CD4-positive, alpha-beta T cell (primary cell): ENCODE data around the gene LGALS8. TPM values are rescaled to one million over a fixed set of nuclear protein-coding genes. Genes with fewer than 3 reads are reported as not detected.

Source experiments
- ATAC-seq: fragments of 200-7000 bp; cut with Tn5 transposase; one replicate; pipeline ENCODE4 v1.10.0; 2022; ENCODE audit warnings: mild to moderate bottlenecking; ENCODE audit not compliant: poor library complexity
- CTCF ChIA-PET: fragments of 350-600 bp; sonication (Branson Sonifier 250); formaldehyde crosslinking; loops from one replicate; lab custom pipeline; 2021; ENCODE audit warnings: antibody characterized with exemption, inconsistent platforms; lab: Charles Lee
- POLR2A ChIA-PET: fragments of 350-600 bp; sonication (Branson Sonifier 250); formaldehyde crosslinking; loops from one replicate; lab custom pipeline; 2021; ENCODE audit warnings: antibody characterized with exemption, inconsistent platforms; lab: Charles Lee
- DNase-seq, 14 experiments: peaks; one replicate each; pipeline ENCODE4 v3.0.0-alpha.2; 2013 to 2020; ENCODE audit warnings: mixed read lengths in 2 of 14
- H3K27ac ChIP-seq, 2 donors: one replicate each; pipeline versions ENCODE4 v1.5.1 to v1.7.0; 2013; ENCODE audit warnings: low read length in 2 of 2, low read depth in 1 of 2, mild to moderate bottlenecking in 1 of 2
- H3K27me3 ChIP-seq, 2 experiments: 1 replicate in 1 of 2; 2 replicates in 1 of 2; pipeline versions ENCODE4 v1.6.1 to v1.7.0; 2013; ENCODE audit warnings: low read length in 2 of 2, control low read depth in 1 of 2, mild to moderate bottlenecking in 1 of 2, moderate library complexity in 1 of 2; ENCODE audit not compliant: insufficient read depth in 2 of 2, control insufficient read depth in 1 of 2
- H3K36me3 ChIP-seq: one replicate; pipeline ENCODE4 v1.6.1; 2013; ENCODE audit warnings: low read length, control low read depth; ENCODE audit not compliant: insufficient read depth
- H3K4me1 ChIP-seq: one replicate; pipeline ENCODE4 v1.6.1; 2013; ENCODE audit warnings: low read length, control low read depth; ENCODE audit not compliant: insufficient read depth
- H3K4me3 ChIP-seq: one replicate; pipeline ENCODE4 v1.5.1; 2013; ENCODE audit warnings: mild to moderate bottlenecking, low read length, moderate library complexity
- H3K9me3 ChIP-seq, 2 experiments: 1 replicate in 1 of 2; 2 replicates in 1 of 2; pipeline versions ENCODE4 v1.6.1 to v1.7.0; 2013; ENCODE audit warnings: low read length in 2 of 2, mild to moderate bottlenecking in 2 of 2, control low read depth in 1 of 2, moderate library complexity in 1 of 2; ENCODE audit not compliant: control insufficient read depth in 1 of 2, insufficient read depth in 1 of 2
- H3K27ac Mint-ChIP-seq: one replicate; pipeline ENCODE4 v1.8.0; 2020; ENCODE audit warnings: mixed read lengths
- H3K27me3 Mint-ChIP-seq: one replicate; pipeline ENCODE4 v1.8.0; 2021; ENCODE audit warnings: mixed read lengths
- H3K36me3 Mint-ChIP-seq: one replicate; pipeline ENCODE4 v1.8.0; 2021; ENCODE audit warnings: low read depth, mixed read lengths
- H3K4me1 Mint-ChIP-seq: one replicate; pipeline ENCODE4 v1.8.0; 2021; ENCODE audit warnings: low read depth, mixed read lengths
- H3K4me3 Mint-ChIP-seq: one replicate; pipeline ENCODE4 v1.8.0; 2020; ENCODE audit warnings: mild to moderate bottlenecking, mixed read lengths
- H3K9me3 Mint-ChIP-seq: one replicate; pipeline ENCODE4 v1.8.0; 2020; ENCODE audit warnings: mixed read lengths
- intact Hi-C, 2 experiments: fragments of 100-400 bp; cut with DNase I in 1 of 2; cut with micrococcal nuclease in 1 of 2; formaldehyde crosslinking; loops; one replicate each; pipeline versions ENCODE4 v1.15.1 to v1.9.0; 2023 to 2025; cut with DNase I, micrococcal nuclease
- total RNA-seq, 174 experiments: library from RNA in 2 of 174; stranded (reverse) in 2 of 174; gene quantifications; one replicate each; pipeline ENCODE4 v1.2.3 and lab custom pipeline; 2021 to 2026
- TF ChIP-seq, protein P1 (sequence below): fragments of 200-600 bp; IDR thresholded peaks from one replicate; pipeline ENCODE4 v1.8.0; 2022; ENCODE audit warnings: antibody characterized with exemption, mild to moderate bottlenecking

Gene LGALS8
- total RNA-seq, 2 experiments from 2014 or later: 138 to 144 TPM

DNA sequence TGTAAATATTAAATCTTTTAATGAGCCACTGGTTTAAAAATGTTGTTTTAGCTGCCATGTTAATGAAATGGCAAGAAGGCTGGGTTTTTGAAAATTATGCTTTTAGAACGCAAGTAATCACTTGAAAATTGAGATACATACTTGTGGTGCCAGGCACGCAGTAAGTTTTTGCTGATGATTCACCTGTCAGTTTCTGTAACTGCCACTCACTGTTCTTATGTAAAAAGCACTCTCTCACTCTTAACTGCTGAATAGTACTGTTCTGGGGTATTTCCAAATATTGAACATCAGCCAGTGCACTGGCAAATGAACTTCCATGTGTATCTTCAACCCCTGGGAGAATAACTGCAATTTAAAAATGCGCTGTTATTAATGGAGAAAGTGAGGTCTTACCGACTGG, 17.9 kb downstream of the LGALS8 start:
- H3K9me3 Mint-ChIP-seq: no peaks in the 10 kb centered on the region
- TF ChIP-seq, protein P1, sequence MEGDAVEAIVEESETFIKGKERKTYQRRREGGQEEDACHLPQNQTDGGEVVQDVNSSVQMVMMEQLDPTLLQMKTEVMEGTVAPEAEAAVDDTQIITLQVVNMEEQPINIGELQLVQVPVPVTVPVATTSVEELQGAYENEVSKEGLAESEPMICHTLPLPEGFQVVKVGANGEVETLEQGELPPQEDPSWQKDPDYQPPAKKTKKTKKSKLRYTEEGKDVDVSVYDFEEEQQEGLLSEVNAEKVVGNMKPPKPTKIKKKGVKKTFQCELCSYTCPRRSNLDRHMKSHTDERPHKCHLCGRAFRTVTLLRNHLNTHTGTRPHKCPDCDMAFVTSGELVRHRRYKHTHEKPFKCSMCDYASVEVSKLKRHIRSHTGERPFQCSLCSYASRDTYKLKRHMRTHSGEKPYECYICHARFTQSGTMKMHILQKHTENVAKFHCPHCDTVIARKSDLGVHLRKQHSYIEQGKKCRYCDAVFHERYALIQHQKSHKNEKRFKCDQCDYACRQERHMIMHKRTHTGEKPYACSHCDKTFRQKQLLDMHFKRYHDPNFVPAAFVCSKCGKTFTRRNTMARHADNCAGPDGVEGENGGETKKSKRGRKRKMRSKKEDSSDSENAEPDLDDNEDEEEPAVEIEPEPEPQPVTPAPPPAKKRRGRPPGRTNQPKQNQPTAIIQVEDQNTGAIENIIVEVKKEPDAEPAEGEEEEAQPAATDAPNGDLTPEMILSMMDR: no peak

DNA sequence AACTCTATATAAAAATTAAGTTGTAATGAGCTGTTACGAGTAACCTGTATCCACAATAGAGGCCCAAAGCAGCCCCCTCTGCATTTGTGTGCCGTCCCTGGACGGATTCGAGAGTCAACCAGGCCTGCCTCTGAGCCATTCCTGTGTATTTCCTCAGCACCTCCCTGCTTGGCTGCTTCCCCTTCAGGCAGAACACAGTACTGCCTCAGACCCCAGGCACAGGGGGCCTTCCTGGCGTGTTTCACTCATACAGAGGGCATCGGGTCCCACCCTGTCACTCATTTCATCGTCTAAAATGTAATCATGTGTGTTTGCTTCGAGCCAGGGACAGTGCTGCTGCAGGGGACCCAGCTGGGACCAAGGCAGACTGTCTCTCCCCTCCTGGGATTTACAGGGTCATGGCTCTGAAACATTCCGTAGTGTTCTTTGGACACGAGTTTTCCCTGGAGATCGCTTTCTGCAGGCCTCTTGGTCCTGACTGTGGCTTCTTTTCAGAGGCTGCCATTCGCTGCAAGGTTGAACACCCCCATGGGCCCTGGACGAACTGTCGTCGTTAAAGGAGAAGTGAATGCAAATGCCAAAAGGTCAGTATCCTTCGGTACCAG, 19.4 kb downstream of the LGALS8 start:
- Histone ChIP-seq H3K36me3 (peaks cover 98% of the 10 kb centered on the region), H3K27ac (no peak overlapping the region), H3K9me3 (no peaks in the 10 kb centered on the region), H3K27me3 (no peaks in the 10 kb centered on the region), H3K4me3 (no peak overlapping the region), H3K4me1 (peaks cover 12% of the 10 kb centered on the region)
- ATAC-seq: no peak
- Mint-ChIP-seq H3K27ac (peak overlapping the region; percentile 71), H3K36me3 (peaks cover 98% of the 10 kb centered on the region), H3K27me3 (no peaks in the 10 kb centered on the region), H3K9me3 (no peaks in the 10 kb centered on the region), H3K4me3 (no peak overlapping the region), H3K4me1 (peaks cover 23% of the 10 kb centered on the region)
- TF ChIP-seq, protein P1: no peak
- ChIA-PET CTCF (no interaction called here), POLR2A (interaction anchor here (0.5 kb wide), 1 partner anchor 51 kb away, joined by 3 read pairs; no protein-coding TSS in a partner anchor)
- DNase-seq: no peak
- intact Hi-C loops: no loop called here

More for the DNA sequence above, 17.9 kb downstream of the LGALS8 start:
- ATAC-seq (no peak), DNase-seq (no peak)
- Histone ChIP-seq H3K4me3 (no peak overlapping the region), H3K36me3 (peaks cover 92% of the 10 kb centered on the region), H3K9me3 (no peaks in the 10 kb centered on the region), H3K4me1 (peaks cover 12% of the 10 kb centered on the region), H3K27me3 (no peaks in the 10 kb centered on the region), H3K27ac (no peak overlapping the region)
- CTCF ChIA-PET: no interaction called here
- H3K27ac Mint-ChIP-seq: no peak overlapping the region
- H3K4me1 Mint-ChIP-seq: peaks cover 23% of the 10 kb centered on the region
- H3K27me3 Mint-ChIP-seq: no peaks in the 10 kb centered on the region
- intact Hi-C loops: no loop called here
- peaks cover 94% of the 10 kb centered on the region for H3K36me3 Mint-ChIP-seq
- POLR2A ChIA-PET: no interaction called here
- no peak overlapping the region for H3K4me3 Mint-ChIP-seq

DNA sequence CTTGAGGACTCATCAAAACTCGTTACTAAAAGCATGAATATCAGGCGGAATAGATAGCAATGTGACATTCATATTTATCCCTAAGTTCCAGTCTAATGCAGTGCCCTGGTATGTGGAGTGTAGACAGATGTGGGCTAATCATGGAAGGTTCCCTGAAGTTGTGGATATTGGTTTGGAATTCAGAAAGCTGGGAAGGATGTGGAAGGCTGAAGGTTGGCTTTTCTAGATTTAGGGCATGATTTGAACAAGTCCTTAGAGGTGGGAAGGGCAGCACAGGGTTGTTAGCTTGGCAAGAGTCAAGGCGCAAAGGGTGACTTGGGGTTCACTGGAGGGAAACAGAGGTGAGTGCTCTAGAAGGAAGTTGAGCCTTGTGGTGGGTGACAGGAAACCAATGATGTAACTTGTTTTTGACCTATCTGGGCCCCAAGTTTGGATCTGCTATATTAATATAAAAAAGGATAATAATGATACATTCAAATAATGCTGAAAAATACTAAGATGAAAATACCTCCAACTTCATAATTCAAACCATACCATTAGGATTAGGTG, 21.9 kb downstream of the LGALS8 start:
- Histone ChIP-seq H3K9me3 (no peaks in the 10 kb centered on the region), H3K27ac (peak overlapping the region in 1 of 2 donors; percentile 55), H3K4me3 (no peak overlapping the region), H3K36me3 (peaks cover 98% of the 10 kb centered on the region), H3K27me3 (no peaks in the 10 kb centered on the region), H3K4me1 (peaks cover 12% of the 10 kb centered on the region)
- H3K27ac Mint-ChIP-seq: peak overlapping the region; percentile 70
- DNase-seq (peak in 4 of 14 experiments; percentile 22 to 46 (median 25)), ATAC-seq (peak; percentile 63)
- H3K4me3 Mint-ChIP-seq: no peak overlapping the region
- H3K36me3 Mint-ChIP-seq: peaks cover 98% of the 10 kb centered on the region
- ChIA-PET POLR2A (no interaction called here), CTCF (no interaction called here)
- H3K27me3 Mint-ChIP-seq: no peaks in the 10 kb centered on the region
- no peaks in the 10 kb centered on the region for H3K9me3 Mint-ChIP-seq
- TF ChIP-seq, protein P1: no peak
- intact Hi-C loops: no loop called here
- H3K4me1 Mint-ChIP-seq: peaks cover 23% of the 10 kb centered on the region
